PC-3 (cell line): ENCODE data around the gene GLRA2.

Experiments used
- EZH2 ChIP-seq: fragments of 300-600 bp; sonication (generic); IDR thresholded peaks from one replicate; pipeline ENCODE4 v1.6.1; 2017; ENCODE audit warnings: antibody characterized with exemption, mild to moderate bottlenecking, low read length; ENCODE audit not compliant: unreplicated experiment
- TF ChIP-seq, protein P1 (sequence below): fragments of 300-600 bp; sonication (generic); conservative IDR thresholded peaks from 2 replicates; pipeline ENCODE4 v1.5.1; 2017; ENCODE audit warnings: antibody characterized with exemption, low read depth, mild to moderate bottlenecking, low read length

DNA sequence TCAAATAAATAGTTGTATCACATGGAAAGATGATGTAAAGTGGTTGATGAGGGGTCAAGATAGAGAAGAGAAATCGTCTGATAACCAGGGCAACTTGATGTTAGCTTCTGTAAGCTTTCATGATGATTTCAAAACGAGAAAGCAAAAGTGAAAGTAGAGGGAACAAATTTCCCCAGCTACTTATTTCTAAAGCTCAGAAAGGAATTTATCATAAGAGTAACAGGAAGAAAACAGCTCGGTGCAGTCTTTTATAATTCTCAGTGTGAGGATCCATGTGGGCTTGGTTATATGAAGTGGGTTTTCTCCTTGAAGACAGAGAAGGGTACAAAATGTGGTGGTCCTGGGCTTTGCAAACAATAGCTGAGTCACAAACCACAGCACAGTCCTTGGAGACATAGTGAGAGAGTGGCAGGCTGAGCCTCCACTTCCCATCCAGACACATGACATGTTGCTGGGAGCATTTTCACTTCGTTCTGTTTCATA, 32.1 kb upstream of the GLRA2 start:
- TF ChIP-seq, protein P1, sequence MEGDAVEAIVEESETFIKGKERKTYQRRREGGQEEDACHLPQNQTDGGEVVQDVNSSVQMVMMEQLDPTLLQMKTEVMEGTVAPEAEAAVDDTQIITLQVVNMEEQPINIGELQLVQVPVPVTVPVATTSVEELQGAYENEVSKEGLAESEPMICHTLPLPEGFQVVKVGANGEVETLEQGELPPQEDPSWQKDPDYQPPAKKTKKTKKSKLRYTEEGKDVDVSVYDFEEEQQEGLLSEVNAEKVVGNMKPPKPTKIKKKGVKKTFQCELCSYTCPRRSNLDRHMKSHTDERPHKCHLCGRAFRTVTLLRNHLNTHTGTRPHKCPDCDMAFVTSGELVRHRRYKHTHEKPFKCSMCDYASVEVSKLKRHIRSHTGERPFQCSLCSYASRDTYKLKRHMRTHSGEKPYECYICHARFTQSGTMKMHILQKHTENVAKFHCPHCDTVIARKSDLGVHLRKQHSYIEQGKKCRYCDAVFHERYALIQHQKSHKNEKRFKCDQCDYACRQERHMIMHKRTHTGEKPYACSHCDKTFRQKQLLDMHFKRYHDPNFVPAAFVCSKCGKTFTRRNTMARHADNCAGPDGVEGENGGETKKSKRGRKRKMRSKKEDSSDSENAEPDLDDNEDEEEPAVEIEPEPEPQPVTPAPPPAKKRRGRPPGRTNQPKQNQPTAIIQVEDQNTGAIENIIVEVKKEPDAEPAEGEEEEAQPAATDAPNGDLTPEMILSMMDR, result no peak
- TF ChIP-seq EZH2, result no peak
